ENCODE measurements around the gene ITPR3. TPM values are rescaled to one million over a fixed set of nuclear protein-coding genes. Genes with fewer than 3 reads are reported as not detected.
A peak's percentile ranks its signal among the peaks of the same experiment; 100 is the strongest.

The ITPR3 gene
- total and polyA plus RNA-seq, 2 of the 13 experiments (the other 11 are each of a cell fraction or from before 2014, with no cell fraction given), result 3.8 to 21.4 TPM

DNA sequence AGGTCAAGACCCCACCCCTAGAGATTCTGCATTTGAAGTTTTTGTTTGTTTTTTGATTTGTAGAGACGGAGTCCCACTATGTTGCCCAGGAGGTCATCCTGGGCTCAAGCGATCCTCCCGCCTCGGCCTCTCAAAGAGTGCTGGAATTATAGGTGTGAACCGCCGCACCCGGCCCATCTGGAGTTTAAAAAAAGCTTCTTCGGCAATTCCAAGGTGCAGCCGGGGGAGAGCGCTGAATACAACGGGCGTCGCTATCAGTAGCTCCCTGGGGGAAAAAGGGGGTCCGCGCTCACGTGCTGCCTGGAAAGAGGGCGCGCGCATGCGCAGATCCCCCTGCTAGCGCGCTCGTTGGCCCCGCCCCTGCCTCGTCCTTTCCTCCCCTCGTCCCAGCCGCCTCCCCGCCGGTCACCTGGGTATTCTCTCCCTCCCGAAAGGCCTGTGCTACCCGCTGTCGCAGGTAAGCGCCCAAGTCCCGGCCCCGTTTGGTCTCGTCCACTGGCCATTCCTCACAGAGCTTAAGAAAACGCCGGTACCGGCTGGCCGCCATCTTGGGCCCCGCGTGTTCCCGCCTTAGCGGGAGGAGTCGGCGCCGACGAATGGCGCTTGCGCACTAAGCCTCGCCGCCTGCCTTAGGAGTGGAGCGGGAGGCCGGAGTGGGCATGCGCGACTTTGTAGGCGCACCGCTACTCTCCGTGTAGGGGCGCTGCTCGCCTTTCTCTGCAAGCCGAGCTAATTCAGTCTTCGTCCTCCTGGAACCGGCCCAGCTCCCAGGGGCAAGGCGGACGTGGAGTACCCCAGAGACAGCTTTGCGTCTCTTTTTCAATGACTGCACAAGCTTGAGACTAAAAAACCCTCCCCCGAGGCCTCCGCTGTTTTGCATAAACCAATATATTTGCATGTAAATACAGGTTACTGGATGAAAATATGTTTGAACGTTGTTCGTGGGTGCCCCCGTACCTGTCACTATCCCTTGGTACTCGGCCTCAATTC, 90.3 kb downstream of the ITPR3 start, which contains the start of gene UQCC2 (continued):
- TF ChIP-seq HNRNPUL1 (IDR thresholded peaks at IDR 0.05; ENCODE audit: low read depth, low read length), result no peak
- TF ChIP-seq ZMYM2 (CRISPR knock-in tag; IDR thresholded peaks at IDR 0.05), result 0 out of 2 replicates have a peak, but pooled peaks have one; percentile 22
- peak; percentile 93; the same call in 1 of the 2 replicates for TF ChIP-seq SNAI1 (CRISPR knock-in tag; IDR thresholded peaks at IDR 0.05; ENCODE audit: borderline replicate concordance)
- TF ChIP-seq, protein P1, sequence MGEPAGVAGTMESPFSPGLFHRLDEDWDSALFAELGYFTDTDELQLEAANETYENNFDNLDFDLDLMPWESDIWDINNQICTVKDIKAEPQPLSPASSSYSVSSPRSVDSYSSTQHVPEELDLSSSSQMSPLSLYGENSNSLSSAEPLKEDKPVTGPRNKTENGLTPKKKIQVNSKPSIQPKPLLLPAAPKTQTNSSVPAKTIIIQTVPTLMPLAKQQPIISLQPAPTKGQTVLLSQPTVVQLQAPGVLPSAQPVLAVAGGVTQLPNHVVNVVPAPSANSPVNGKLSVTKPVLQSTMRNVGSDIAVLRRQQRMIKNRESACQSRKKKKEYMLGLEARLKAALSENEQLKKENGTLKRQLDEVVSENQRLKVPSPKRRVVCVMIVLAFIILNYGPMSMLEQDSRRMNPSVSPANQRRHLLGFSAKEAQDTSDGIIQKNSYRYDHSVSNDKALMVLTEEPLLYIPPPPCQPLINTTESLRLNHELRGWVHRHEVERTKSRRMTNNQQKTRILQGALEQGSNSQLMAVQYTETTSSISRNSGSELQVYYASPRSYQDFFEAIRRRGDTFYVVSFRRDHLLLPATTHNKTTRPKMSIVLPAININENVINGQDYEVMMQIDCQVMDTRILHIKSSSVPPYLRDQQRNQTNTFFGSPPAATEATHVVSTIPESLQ (CRISPR knock-in tag; conservative IDR thresholded peaks at IDR 0.05), result no peak
- peak; percentile 84; the same call in 1 of the 2 replicates for TF ChIP-seq TSC22D2 (CRISPR knock-in tag; IDR thresholded peaks at IDR 0.05; ENCODE audit: borderline replicate concordance)
- no peak for TF ChIP-seq ZNF282 (IDR thresholded peaks at IDR 0.05; ENCODE audit: partially characterized antibody)
- TF ChIP-seq, protein P2, sequence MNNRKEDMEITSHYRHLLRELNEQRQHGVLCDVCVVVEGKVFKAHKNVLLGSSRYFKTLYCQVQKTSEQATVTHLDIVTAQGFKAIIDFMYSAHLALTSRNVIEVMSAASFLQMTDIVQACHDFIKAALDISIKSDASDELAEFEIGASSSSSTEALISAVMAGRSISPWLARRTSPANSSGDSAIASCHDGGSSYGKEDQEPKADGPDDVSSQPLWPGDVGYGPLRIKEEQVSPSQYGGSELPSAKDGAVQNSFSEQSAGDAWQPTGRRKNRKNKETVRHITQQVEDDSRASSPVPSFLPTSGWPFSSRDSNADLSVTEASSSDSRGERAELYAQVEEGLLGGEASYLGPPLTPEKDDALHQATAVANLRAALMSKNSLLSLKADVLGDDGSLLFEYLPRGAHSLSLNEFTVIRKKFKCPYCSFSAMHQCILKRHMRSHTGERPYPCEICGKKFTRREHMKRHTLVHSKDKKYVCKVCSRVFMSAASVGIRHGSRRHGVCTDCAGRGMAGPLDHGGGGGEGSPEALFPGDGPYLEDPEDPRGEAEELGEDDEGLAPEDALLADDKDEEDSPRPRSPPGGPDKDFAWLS (CRISPR knock-in tag; IDR thresholded peaks at IDR 0.05; ENCODE audit: borderline replicate concordance), result 0 out of 2 replicates have a peak, but pooled peaks have one; percentile 52
- peak; percentile 98 for TF ChIP-seq PHF8 (CRISPR knock-in tag; IDR thresholded peaks at IDR 0.05)
- peak; percentile 43; the same call in 1 of the 2 replicates for TF ChIP-seq RBAK (CRISPR knock-in tag; IDR thresholded peaks at IDR 0.05)
- TF ChIP-seq, protein P3, sequence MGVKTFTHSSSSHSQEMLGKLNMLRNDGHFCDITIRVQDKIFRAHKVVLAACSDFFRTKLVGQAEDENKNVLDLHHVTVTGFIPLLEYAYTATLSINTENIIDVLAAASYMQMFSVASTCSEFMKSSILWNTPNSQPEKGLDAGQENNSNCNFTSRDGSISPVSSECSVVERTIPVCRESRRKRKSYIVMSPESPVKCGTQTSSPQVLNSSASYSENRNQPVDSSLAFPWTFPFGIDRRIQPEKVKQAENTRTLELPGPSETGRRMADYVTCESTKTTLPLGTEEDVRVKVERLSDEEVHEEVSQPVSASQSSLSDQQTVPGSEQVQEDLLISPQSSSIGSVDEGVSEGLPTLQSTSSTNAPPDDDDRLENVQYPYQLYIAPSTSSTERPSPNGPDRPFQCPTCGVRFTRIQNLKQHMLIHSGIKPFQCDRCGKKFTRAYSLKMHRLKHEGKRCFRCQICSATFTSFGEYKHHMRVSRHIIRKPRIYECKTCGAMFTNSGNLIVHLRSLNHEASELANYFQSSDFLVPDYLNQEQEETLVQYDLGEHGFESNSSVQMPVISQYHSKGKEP (CRISPR knock-in tag; IDR thresholded peaks at IDR 0.05), result no peak
- peak; percentile 89 for TF ChIP-seq PHF21A (CRISPR knock-in tag; IDR thresholded peaks at IDR 0.05)
- peak; percentile 57 for TF ChIP-seq ZNF124 (CRISPR knock-in tag; IDR thresholded peaks at IDR 0.05)
- peak; percentile 12 for TF ChIP-seq SMAD3 (CRISPR knock-in tag; IDR thresholded peaks at IDR 0.05)
- no peak for TF ChIP-seq DNMT1 (CRISPR knock-in tag; IDR thresholded peaks at IDR 0.05)
- no peak for TF ChIP-seq FOXP1 (IDR thresholded peaks at IDR 0.05)
- TF ChIP-seq FOXP1 (CRISPR knock-in tag; IDR thresholded peaks at IDR 0.05), result no peak
- TF ChIP-seq TMF1 (CRISPR knock-in tag; IDR thresholded peaks at IDR 0.05; ENCODE audit: low read depth), result 0 out of 2 replicates have a peak, but pooled peaks have one; percentile 83
- no peak for TF ChIP-seq ADNP (CRISPR knock-in tag; IDR thresholded peaks at IDR 0.05)
- TF ChIP-seq ZNF331 (CRISPR knock-in tag; IDR thresholded peaks at IDR 0.05), result no peak; the same call in 1 of the 2 replicates
- TF ChIP-seq HMG20B (CRISPR knock-in tag; conservative IDR thresholded peaks at IDR 0.05), result 0 out of 2 replicates have a peak, but pooled peaks have one; percentile 24
- no peak for TF ChIP-seq ZFYVE20 (CRISPR knock-in tag; IDR thresholded peaks at IDR 0.05; ENCODE audit: borderline replicate concordance, low read depth)
- TF ChIP-seq PTBP1 (IDR thresholded peaks at IDR 0.05; ENCODE audit: low read depth, low read length, poor library complexity, severe bottlenecking), result no peak
- peak; percentile 52; the same call in 1 of the 2 replicates for TF ChIP-seq NFE2L1 (CRISPR knock-in tag; IDR thresholded peaks at IDR 0.05; ENCODE audit: borderline replicate concordance)
- TF ChIP-seq ZNF776 (CRISPR knock-in tag; IDR thresholded peaks at IDR 0.05), result peak; percentile 70

All from HepG2 (cell line).